ENCODE results near the gene OPCML.

DNA sequence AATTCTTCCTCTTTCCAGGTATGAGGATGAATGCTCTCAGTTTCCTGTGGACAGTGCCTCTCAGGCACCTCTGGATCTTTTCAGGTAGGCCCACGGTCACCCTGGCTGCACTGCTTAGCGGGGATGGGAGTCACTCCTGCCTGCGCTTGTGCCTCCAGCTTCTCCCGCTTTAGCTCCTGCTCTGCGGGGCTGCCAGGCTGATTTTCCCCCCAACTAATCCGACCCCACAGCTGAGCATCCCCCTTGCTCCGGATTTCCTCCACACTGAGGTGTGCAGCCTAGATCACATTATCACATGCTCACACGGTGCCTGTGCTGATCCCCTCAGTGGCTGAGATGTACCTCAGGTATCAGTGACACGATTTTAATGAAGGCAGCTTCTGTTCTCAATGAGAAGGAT is 879.1 kb downstream of the OPCML start:
- TF ChIP-seq ARID5B (CRISPR knock-in tag; IDR thresholded peaks at IDR 0.05) (no peak), POLR2AphosphoS5 (IDR thresholded peaks at IDR 0.05; ENCODE audit: low read depth, low read length) (no peak), ZNF737 (CRISPR knock-in tag; IDR thresholded peaks at IDR 0.05; ENCODE audit: borderline replicate concordance) (no peak), CBX1 (IDR thresholded peaks at IDR 0.05; ENCODE audit: low read depth) (no peak), SOX6 (IDR thresholded peaks at IDR 0.05) (no peak), SOX6 (CRISPR knock-in tag; IDR thresholded peaks at IDR 0.05) (no peak), CHD2 (IDR thresholded peaks at IDR 0.05; ENCODE audit: low read depth, low read length) (no peak), KLF16 (CRISPR knock-in tag; IDR thresholded peaks at IDR 0.05) (no peak), ZNF609 (CRISPR knock-in tag; IDR thresholded peaks at IDR 0.05; ENCODE audit: borderline replicate concordance) (no peak), RFX5 (IDR thresholded peaks at IDR 0.05; ENCODE audit: low read depth, low read length) (no peak), PRDM15 (CRISPR knock-in tag; IDR thresholded peaks at IDR 0.05) (no peak), CTCF (CRISPR knock-in tag; IDR thresholded peaks at IDR 0.05) (no peak), TBX3 (IDR thresholded peaks at IDR 0.05; ENCODE audit: borderline replicate concordance) (no peak)
- TF ChIP-seq, protein P1, sequence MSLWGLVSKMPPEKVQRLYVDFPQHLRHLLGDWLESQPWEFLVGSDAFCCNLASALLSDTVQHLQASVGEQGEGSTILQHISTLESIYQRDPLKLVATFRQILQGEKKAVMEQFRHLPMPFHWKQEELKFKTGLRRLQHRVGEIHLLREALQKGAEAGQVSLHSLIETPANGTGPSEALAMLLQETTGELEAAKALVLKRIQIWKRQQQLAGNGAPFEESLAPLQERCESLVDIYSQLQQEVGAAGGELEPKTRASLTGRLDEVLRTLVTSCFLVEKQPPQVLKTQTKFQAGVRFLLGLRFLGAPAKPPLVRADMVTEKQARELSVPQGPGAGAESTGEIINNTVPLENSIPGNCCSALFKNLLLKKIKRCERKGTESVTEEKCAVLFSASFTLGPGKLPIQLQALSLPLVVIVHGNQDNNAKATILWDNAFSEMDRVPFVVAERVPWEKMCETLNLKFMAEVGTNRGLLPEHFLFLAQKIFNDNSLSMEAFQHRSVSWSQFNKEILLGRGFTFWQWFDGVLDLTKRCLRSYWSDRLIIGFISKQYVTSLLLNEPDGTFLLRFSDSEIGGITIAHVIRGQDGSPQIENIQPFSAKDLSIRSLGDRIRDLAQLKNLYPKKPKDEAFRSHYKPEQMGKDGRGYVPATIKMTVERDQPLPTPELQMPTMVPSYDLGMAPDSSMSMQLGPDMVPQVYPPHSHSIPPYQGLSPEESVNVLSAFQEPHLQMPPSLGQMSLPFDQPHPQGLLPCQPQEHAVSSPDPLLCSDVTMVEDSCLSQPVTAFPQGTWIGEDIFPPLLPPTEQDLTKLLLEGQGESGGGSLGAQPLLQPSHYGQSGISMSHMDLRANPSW (CRISPR knock-in tag; IDR thresholded peaks at IDR 0.05; ENCODE audit: borderline replicate concordance): no peak

Data from HepG2 (cell line).